Measurements from ENCODE around the gene COG1. TPM values are rescaled to one million over a fixed set of nuclear protein-coding genes. Genes with fewer than 3 reads are reported as not detected.

COG1 gene
- polyA plus RNA-seq, 2 of the 4 experiments (the other 2 are of a cell fraction), result 19.5 to 26.0 TPM

DNA sequence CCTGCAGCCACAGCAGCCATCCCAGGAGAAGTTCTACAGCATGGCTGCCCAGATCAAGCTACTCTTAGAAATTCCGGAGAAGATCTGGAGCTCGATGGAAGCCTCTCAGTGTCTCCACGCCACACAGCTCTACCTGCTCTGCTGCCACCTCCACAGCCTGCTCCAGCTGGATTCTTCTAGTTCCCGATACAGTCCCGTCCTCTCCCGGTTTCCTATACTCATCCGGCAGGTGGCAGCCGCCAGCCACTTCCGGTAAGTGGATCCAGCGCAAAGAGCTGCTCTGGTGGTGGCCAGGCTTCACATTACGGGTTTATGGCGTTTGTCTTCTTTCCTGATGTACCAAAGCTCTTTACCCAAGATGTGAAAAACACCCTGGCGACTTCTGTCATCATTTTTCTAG, 3.6 kb downstream of the COG1 start:
- TF ChIP-seq, protein P1, sequence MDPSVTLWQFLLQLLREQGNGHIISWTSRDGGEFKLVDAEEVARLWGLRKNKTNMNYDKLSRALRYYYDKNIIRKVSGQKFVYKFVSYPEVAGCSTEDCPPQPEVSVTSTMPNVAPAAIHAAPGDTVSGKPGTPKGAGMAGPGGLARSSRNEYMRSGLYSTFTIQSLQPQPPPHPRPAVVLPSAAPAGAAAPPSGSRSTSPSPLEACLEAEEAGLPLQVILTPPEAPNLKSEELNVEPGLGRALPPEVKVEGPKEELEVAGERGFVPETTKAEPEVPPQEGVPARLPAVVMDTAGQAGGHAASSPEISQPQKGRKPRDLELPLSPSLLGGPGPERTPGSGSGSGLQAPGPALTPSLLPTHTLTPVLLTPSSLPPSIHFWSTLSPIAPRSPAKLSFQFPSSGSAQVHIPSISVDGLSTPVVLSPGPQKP (IDR thresholded peaks at IDR 0.05; ENCODE audit: low read depth, low read length), result 0 out of 2 replicates have a peak, but pooled peaks have one; percentile 33
- TF ChIP-seq RARB (CRISPR knock-in tag; IDR thresholded peaks at IDR 0.05) (no peak), EHF (CRISPR knock-in tag; IDR thresholded peaks at IDR 0.05) (no peak), CBX8 (IDR thresholded peaks at IDR 0.05) (no peak), EP300 (IDR thresholded peaks at IDR 0.05) (no peak), JUN (IDR thresholded peaks at IDR 0.05) (no peak), TP53 (CRISPR knock-in tag; IDR thresholded peaks at IDR 0.05) (no peak), GATA3 (IDR thresholded peaks at IDR 0.05; ENCODE audit: borderline replicate concordance) (no peak), ZC3H11A (IDR thresholded peaks at IDR 0.05) (no peak), NPAS2 (CRISPR knock-in tag; IDR thresholded peaks at IDR 0.05; ENCODE audit: borderline replicate concordance) (no peak), RNF2 (IDR thresholded peaks at IDR 0.05; ENCODE audit: borderline replicate concordance, low read depth) (no peak), KDM1A (IDR thresholded peaks at IDR 0.05; ENCODE audit: low read depth) (no peak), RAD21 (conservative IDR thresholded peaks at IDR 0.05 in 1 of 2, IDR thresholded peaks at IDR 0.05 in 1 of 2) (peak; percentile 19 to 38; a peak in 2 of 5 replicates), MAZ (IDR thresholded peaks at IDR 0.05; ENCODE audit: borderline replicate concordance, low read depth, low read length) (no peak)
- TF ChIP-seq, protein P2, sequence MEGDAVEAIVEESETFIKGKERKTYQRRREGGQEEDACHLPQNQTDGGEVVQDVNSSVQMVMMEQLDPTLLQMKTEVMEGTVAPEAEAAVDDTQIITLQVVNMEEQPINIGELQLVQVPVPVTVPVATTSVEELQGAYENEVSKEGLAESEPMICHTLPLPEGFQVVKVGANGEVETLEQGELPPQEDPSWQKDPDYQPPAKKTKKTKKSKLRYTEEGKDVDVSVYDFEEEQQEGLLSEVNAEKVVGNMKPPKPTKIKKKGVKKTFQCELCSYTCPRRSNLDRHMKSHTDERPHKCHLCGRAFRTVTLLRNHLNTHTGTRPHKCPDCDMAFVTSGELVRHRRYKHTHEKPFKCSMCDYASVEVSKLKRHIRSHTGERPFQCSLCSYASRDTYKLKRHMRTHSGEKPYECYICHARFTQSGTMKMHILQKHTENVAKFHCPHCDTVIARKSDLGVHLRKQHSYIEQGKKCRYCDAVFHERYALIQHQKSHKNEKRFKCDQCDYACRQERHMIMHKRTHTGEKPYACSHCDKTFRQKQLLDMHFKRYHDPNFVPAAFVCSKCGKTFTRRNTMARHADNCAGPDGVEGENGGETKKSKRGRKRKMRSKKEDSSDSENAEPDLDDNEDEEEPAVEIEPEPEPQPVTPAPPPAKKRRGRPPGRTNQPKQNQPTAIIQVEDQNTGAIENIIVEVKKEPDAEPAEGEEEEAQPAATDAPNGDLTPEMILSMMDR (IDR thresholded peaks at IDR 0.05), result peak; percentile 39; the same call in 2 of the 3 replicates
- TF ChIP-seq, protein P3, sequence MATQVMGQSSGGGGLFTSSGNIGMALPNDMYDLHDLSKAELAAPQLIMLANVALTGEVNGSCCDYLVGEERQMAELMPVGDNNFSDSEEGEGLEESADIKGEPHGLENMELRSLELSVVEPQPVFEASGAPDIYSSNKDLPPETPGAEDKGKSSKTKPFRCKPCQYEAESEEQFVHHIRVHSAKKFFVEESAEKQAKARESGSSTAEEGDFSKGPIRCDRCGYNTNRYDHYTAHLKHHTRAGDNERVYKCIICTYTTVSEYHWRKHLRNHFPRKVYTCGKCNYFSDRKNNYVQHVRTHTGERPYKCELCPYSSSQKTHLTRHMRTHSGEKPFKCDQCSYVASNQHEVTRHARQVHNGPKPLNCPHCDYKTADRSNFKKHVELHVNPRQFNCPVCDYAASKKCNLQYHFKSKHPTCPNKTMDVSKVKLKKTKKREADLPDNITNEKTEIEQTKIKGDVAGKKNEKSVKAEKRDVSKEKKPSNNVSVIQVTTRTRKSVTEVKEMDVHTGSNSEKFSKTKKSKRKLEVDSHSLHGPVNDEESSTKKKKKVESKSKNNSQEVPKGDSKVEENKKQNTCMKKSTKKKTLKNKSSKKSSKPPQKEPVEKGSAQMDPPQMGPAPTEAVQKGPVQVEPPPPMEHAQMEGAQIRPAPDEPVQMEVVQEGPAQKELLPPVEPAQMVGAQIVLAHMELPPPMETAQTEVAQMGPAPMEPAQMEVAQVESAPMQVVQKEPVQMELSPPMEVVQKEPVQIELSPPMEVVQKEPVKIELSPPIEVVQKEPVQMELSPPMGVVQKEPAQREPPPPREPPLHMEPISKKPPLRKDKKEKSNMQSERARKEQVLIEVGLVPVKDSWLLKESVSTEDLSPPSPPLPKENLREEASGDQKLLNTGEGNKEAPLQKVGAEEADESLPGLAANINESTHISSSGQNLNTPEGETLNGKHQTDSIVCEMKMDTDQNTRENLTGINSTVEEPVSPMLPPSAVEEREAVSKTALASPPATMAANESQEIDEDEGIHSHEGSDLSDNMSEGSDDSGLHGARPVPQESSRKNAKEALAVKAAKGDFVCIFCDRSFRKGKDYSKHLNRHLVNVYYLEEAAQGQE (IDR thresholded peaks at IDR 0.05), result no peak
- TF ChIP-seq, protein P4, sequence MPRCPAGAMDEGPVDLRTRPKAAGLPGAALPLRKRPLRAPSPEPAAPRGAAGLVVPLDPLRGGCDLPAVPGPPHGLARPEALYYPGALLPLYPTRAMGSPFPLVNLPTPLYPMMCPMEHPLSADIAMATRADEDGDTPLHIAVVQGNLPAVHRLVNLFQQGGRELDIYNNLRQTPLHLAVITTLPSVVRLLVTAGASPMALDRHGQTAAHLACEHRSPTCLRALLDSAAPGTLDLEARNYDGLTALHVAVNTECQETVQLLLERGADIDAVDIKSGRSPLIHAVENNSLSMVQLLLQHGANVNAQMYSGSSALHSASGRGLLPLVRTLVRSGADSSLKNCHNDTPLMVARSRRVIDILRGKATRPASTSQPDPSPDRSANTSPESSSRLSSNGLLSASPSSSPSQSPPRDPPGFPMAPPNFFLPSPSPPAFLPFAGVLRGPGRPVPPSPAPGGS (IDR thresholded peaks at IDR 0.05), result 0 out of 3 replicates have a peak, but pooled peaks have one; percentile 23
- Histone ChIP-seq H3K4me3 (no peak overlapping the region), H3K4me2 (0 out of 3 replicates have a peak overlapping the region, but pooled peaks have one; percentile 1), H3K4me1 (peaks cover 8% of the 10 kb centered on the region; the same call in 1 of the 3 replicates), H3K27ac (no peak overlapping the region), H3K9me3 (no peaks in the 10 kb centered on the region)
- 62% methylated on average over 13 of the region's 13 CpGs for WGBS (ENCODE audit: missing lambda C conversion rate)
- CTCF ChIA-PET, result interaction anchor here (0.6 to 4.0 kb wide), 10 partner anchors 9 to 640 kb away, joined by 3 to 18 read pairs (median 4); a partner anchor contains a TSS
- FAIRE-seq (no peak), ATAC-seq (peak; percentile 22 to 56; a peak in 3 of 6 replicates), DNase-seq (ENCODE audit: low read depth in 1 of 2, low spot score in 1 of 2) (peak; percentile 61 to 64)
- POLR2A ChIA-PET, result interaction anchor here (1.2 kb wide), 1 partner anchor 36 kb away, joined by 3 read pairs; a partner anchor contains a TSS

DNA sequence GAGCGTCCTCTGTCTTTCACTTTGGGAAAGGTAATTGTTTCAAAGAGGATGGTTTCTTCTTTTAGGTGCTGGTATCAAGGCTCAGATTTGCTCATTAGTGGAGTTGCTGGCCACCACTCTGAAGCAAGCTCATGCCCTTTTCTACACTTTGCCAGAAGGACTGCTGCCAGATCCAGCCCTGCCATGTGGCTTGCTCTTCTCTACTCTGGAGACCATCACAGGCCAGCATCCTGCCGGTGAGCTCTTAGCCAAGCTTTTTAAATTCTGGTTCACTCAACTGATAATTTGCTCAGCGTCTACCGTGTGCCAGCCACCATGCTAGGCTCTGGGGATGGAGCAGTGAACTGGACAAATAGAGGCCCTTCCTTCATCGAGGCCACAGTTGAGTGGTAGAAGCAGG, 4.3 kb downstream of the COG1 start:
- ChIA-PET POLR2A (interaction anchor here (1.2 kb wide), 1 partner anchor 35 kb away, joined by 3 read pairs; a partner anchor contains a TSS), CTCF (interaction anchor here (0.7 to 4.0 kb wide), 11 partner anchors 8 to 638 kb away, joined by 3 to 18 read pairs (median 4); a partner anchor contains a TSS)
- no peak for TF ChIP-seq SREBF2 (IDR thresholded peaks at IDR 0.05)
- no peak for TF ChIP-seq HDAC2 (IDR thresholded peaks at IDR 0.05)
- Histone ChIP-seq H3K27ac (no peak overlapping the region), H3K9me3 (no peaks in the 10 kb centered on the region), H3K4me1 (peaks cover 8% of the 10 kb centered on the region; the same call in 1 of the 3 replicates), H3K4me2 (no peak overlapping the region), H3K4me3 (no peak overlapping the region)
- ATAC-seq (no peak), DNase-seq (ENCODE audit: low read depth in 1 of 2, low spot score in 1 of 2) (no peak), FAIRE-seq (no peak)
- 75% methylated on average over 5 of the region's 5 CpGs for WGBS (ENCODE audit: missing lambda C conversion rate)

Measured in A549 (cell line).